Measurements from ENCODE around the gene HAUS1.
A peak's percentile ranks its signal among the peaks of the same experiment; 100 is the strongest.

Gene HAUS1

GRCh38 chr18:46069524-46069923 lies 34.7 kb upstream of the HAUS1 start:
- no peaks in the 10 kb centered on the region for H3K4me1 ChIP-seq (ENCODE audit: control insufficient read depth, insufficient read depth, low read length)
- no peak overlapping the region for H3K27ac ChIP-seq (ENCODE audit: insufficient read depth, low read depth, low read length, poor library complexity, severe bottlenecking)
- peaks cover 34% of the 10 kb centered on the region for H3K27me3 ChIP-seq (ENCODE audit: control insufficient read depth, insufficient read depth, low read length, poor library complexity, severe bottlenecking)
- H3K4me3 ChIP-seq (ENCODE audit: insufficient read depth, low read depth, low read length): no peak overlapping the region
- H3K9me3 ChIP-seq (ENCODE audit: control insufficient read depth, low read length): no peaks in the 10 kb centered on the region
- 92 to 93% methylated on average over 4 of the region's 4 CpGs for WGBS, 2 experiments
- H3K36me3 ChIP-seq (ENCODE audit: control insufficient read depth, insufficient read depth, low read length): no peaks in the 10 kb centered on the region

- Histone ChIP-seq H3K27me3 (ENCODE audit: control insufficient read depth, insufficient read depth, low read length, poor library complexity, severe bottlenecking) (peaks cover 34% of the 10 kb centered on the region), H3K4me1 (ENCODE audit: control insufficient read depth, insufficient read depth, low read length) (no peaks in the 10 kb centered on the region), H3K4me3 (ENCODE audit: insufficient read depth, low read depth, low read length) (no peak overlapping the region), H3K27ac (ENCODE audit: insufficient read depth, low read depth, low read length, poor library complexity, severe bottlenecking) (no peak overlapping the region), H3K36me3 (ENCODE audit: control insufficient read depth, insufficient read depth, low read length) (no peaks in the 10 kb centered on the region), H3K9me3 (ENCODE audit: control insufficient read depth, low read length) (no peaks in the 10 kb centered on the region)
- WGBS, 2 experiments: 85 to 91% methylated on average over 6 of the region's 6 CpGs
Observed at GRCh38 chr18:46070232-46070631, 34.0 kb upstream of the HAUS1 start.

- no peaks in the 10 kb centered on the region for H3K36me3 ChIP-seq (ENCODE audit: control insufficient read depth, insufficient read depth, low read length)
- H3K4me3 ChIP-seq (ENCODE audit: insufficient read depth, low read depth, low read length): peak overlapping the region; percentile 68
- H3K27ac ChIP-seq (ENCODE audit: insufficient read depth, low read depth, low read length, poor library complexity, severe bottlenecking): no peak overlapping the region
- peaks cover 34% of the 10 kb centered on the region for H3K27me3 ChIP-seq (ENCODE audit: control insufficient read depth, insufficient read depth, low read length, poor library complexity, severe bottlenecking)
- WGBS, 2 experiments: 41 to 42% methylated on average over 13 of the region's 13 CpGs
- H3K9me3 ChIP-seq (ENCODE audit: control insufficient read depth, low read length): no peaks in the 10 kb centered on the region
- no peaks in the 10 kb centered on the region for H3K4me1 ChIP-seq (ENCODE audit: control insufficient read depth, insufficient read depth, low read length)
Observed at GRCh38 chr18:46070815-46071652, 33.2 kb upstream of the HAUS1 start.

DNA sequence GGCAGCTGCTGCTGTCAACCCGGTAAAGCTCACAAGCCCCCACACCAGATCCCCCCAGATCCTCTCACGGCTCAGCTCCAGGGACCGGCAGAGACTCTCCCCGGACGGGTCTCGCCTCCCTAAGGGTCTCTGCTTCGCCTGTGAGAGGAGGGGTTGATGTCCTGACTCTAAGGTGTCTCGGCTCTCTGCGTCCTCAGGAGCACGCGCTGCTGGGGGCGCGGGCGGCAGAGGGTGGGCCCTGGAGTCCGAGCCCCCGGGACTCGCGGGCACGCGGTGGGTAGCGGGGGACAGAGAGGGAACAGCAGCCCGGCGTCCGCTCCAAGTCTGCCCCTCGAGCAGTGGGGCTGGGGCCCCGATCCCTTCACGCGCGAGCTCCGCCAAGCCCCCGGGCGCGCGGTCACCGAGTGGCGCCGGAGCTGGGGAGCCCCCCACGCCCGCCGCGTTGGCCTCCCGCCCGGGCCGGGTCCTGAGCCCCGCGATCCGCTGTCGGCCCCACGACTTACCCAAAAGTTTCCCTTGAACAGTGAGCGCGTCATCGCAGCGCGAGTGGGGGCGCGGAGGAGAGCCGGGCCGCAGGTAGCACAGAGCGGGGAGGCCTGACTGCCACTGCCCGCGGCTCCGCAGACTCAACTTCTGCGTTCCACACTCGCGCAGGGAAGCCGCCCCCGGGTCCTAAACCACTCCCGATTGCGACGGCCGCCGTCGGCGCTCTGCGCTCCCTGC lies 32.4 kb upstream of the HAUS1 start, which contains the start of gene PSTPIP2:
PSTPIP2 (minus strand) TSS at position 608 of the 723 bp plus-strand sequence; CDS start at position 536, 72 bp downstream.
- no peaks in the 10 kb centered on the region for H3K4me1 ChIP-seq (ENCODE audit: control insufficient read depth, insufficient read depth, low read length)
- no peaks in the 10 kb centered on the region for H3K9me3 ChIP-seq (ENCODE audit: control insufficient read depth, low read length)
- H3K27ac ChIP-seq (ENCODE audit: insufficient read depth, low read depth, low read length, poor library complexity, severe bottlenecking): no peak within 1 kb of the TSS
- H3K27me3 ChIP-seq (ENCODE audit: control insufficient read depth, insufficient read depth, low read length, poor library complexity, severe bottlenecking): peaks cover 34% of the 10 kb centered on the region
- H3K36me3 ChIP-seq (ENCODE audit: control insufficient read depth, insufficient read depth, low read length): no peaks in the 10 kb centered on the region
- peak within 1 kb of the TSS; percentile 68 for H3K4me3 ChIP-seq (ENCODE audit: insufficient read depth, low read depth, low read length)
- 1 to 2% methylated on average over 75 of the region's 75 CpGs for WGBS, 2 experiments

- H3K27me3 ChIP-seq (ENCODE audit: control insufficient read depth, insufficient read depth, low read length, poor library complexity, severe bottlenecking): peaks cover 34% of the 10 kb centered on the region
- 22 to 27% methylated on average over 25 of the region's 25 CpGs for WGBS, 2 experiments
- H3K9me3 ChIP-seq (ENCODE audit: control insufficient read depth, low read length): no peaks in the 10 kb centered on the region
- H3K27ac ChIP-seq (ENCODE audit: insufficient read depth, low read depth, low read length, poor library complexity, severe bottlenecking): no peak overlapping the region
- H3K4me3 ChIP-seq (ENCODE audit: insufficient read depth, low read depth, low read length): peak overlapping the region; percentile 68
- H3K4me1 ChIP-seq (ENCODE audit: control insufficient read depth, insufficient read depth, low read length): no peaks in the 10 kb centered on the region
- no peaks in the 10 kb centered on the region for H3K36me3 ChIP-seq (ENCODE audit: control insufficient read depth, insufficient read depth, low read length)
Observed at GRCh38 chr18:46072376-46072867, 31.8 kb upstream of the HAUS1 start.

GRCh38 chr18:46072959-46073358 lies 31.2 kb upstream of the HAUS1 start:
- Histone ChIP-seq H3K36me3 (ENCODE audit: control insufficient read depth, insufficient read depth, low read length) (no peaks in the 10 kb centered on the region), H3K4me1 (ENCODE audit: control insufficient read depth, insufficient read depth, low read length) (no peaks in the 10 kb centered on the region), H3K27me3 (ENCODE audit: control insufficient read depth, insufficient read depth, low read length, poor library complexity, severe bottlenecking) (peaks cover 34% of the 10 kb centered on the region), H3K9me3 (ENCODE audit: control insufficient read depth, low read length) (no peaks in the 10 kb centered on the region), H3K27ac (ENCODE audit: insufficient read depth, low read depth, low read length, poor library complexity, severe bottlenecking) (no peak overlapping the region), H3K4me3 (ENCODE audit: insufficient read depth, low read depth, low read length) (no peak overlapping the region)
- WGBS, 2 experiments: 81 to 94% methylated on average over 3 of the region's 3 CpGs

- 32% methylated on average over 8 to 9 of the region's 9 CpGs for WGBS, 2 experiments
- no peak overlapping the region for H3K27ac ChIP-seq (ENCODE audit: insufficient read depth, low read depth, low read length, poor library complexity, severe bottlenecking)
- H3K9me3 ChIP-seq (ENCODE audit: control insufficient read depth, low read length): no peaks in the 10 kb centered on the region
Observed at GRCh38 chr18:46073474-46074331, 30.5 kb upstream of the HAUS1 start.

DNA sequence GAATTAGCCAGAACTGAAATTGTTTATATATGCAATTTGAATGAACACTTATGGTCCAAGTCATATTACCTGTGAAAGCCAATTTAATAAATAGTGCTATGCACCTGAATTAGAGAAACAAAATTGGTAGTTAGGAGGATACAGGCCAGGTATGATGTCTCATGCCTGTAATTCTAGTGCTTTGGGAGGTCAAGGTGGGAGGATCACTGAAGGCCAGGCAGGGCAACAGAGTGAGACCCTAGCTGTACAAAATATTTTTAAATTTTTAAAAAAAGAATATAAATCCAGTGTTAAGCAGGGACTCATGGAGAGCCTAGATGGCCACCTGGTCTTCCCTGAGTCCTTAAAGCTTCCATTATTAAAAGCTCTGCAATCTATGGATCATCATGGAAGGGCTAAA lies 24.8 kb upstream of the HAUS1 start:
- no peak overlapping the region for H3K4me3 ChIP-seq (ENCODE audit: insufficient read depth, low read depth, low read length)
- peaks cover 35% of the 10 kb centered on the region for H3K36me3 ChIP-seq (ENCODE audit: control insufficient read depth, insufficient read depth, low read length)
- no peaks in the 10 kb centered on the region for H3K9me3 ChIP-seq (ENCODE audit: control insufficient read depth, low read length)
- no peak overlapping the region for H3K27ac ChIP-seq (ENCODE audit: insufficient read depth, low read depth, low read length, poor library complexity, severe bottlenecking)
- no peaks in the 10 kb centered on the region for H3K4me1 ChIP-seq (ENCODE audit: control insufficient read depth, insufficient read depth, low read length)
- H3K27me3 ChIP-seq (ENCODE audit: control insufficient read depth, insufficient read depth, low read length, poor library complexity, severe bottlenecking): no peaks in the 10 kb centered on the region

More at GRCh38 chr18:46073474-46074331, 30.5 kb upstream of the HAUS1 start:
- Histone ChIP-seq H3K4me1 (ENCODE audit: control insufficient read depth, insufficient read depth, low read length) (no peaks in the 10 kb centered on the region), H3K36me3 (ENCODE audit: control insufficient read depth, insufficient read depth, low read length) (no peaks in the 10 kb centered on the region), H3K27me3 (ENCODE audit: control insufficient read depth, insufficient read depth, low read length, poor library complexity, severe bottlenecking) (peaks cover 34% of the 10 kb centered on the region), H3K4me3 (ENCODE audit: insufficient read depth, low read depth, low read length) (no peak overlapping the region)

DNA sequence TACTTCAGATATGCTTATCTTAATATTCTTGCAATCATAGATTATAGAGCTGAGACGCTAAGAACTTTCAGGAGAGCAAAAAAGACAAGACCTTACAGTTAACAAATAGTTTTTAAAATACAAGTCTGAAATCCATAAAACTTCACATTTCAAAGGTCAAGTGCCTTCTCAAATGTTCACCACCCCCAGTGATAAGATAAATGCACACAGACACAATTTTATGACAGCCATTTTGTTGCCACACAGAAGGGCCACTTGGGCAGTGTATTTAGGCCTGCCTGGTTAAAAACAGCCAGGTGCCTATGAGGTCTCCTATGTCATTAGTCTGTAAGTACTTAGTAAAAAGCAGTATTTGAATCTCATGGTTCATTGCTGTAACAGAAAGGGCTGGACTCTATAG lies 24.0 kb upstream of the HAUS1 start:
- H3K27me3 ChIP-seq (ENCODE audit: control insufficient read depth, insufficient read depth, low read length, poor library complexity, severe bottlenecking): no peaks in the 10 kb centered on the region
- H3K36me3 ChIP-seq (ENCODE audit: control insufficient read depth, insufficient read depth, low read length): peaks cover 43% of the 10 kb centered on the region
- WGBS, 2 experiments: 95 to 100% methylated on average over 1 of the region's 1 CpG
- no peaks in the 10 kb centered on the region for H3K4me1 ChIP-seq (ENCODE audit: control insufficient read depth, insufficient read depth, low read length)
- H3K4me3 ChIP-seq (ENCODE audit: insufficient read depth, low read depth, low read length): no peak overlapping the region
- H3K9me3 ChIP-seq (ENCODE audit: control insufficient read depth, low read length): no peaks in the 10 kb centered on the region
- H3K27ac ChIP-seq (ENCODE audit: insufficient read depth, low read depth, low read length, poor library complexity, severe bottlenecking): no peak overlapping the region

Measured in ectodermal cell (in vitro differentiated cells).